BJ (cell line): ENCODE results near the gene GUCY2C. TPM values are rescaled to one million over a fixed set of nuclear protein-coding genes. Genes with fewer than 3 reads are reported as not detected.
"Not testable (repeated sequence)": the region's sequence is repeated elsewhere in the genome, so short reads cannot be mapped to it uniquely, and the experiment has no call there.

Experiments
- CTCF ChIA-PET: fragments of 350-600 bp; formaldehyde crosslinking; extraction: SDS; loops from one replicate; lab custom pipeline; 2021; ENCODE audit warnings: antibody characterized with exemption, inconsistent platforms; lab: Yijun Ruan, JAX
- POLR2A ChIA-PET: fragments of 300-600 bp; sonication (Branson Sonifier 250); formaldehyde crosslinking; extraction: SDS; loops from one replicate; lab custom pipeline; 2021; ENCODE audit warnings: antibody characterized with exemption; lab: Charles Lee
- DNase-seq: peaks from one replicate; pipeline ENCODE4 v3.0.0-alpha.2; 2011; ENCODE audit warnings: low read depth
- H3K27me3 ChIP-seq: 2 replicates; pipeline ENCODE4 v1.6.0; 2011; ENCODE audit warnings: low read length; ENCODE audit not compliant: control insufficient read depth, insufficient read depth
- H3K36me3 ChIP-seq: 2 replicates; pipeline ENCODE4 v1.5.1; 2011; ENCODE audit warnings: low read length; ENCODE audit not compliant: control insufficient read depth, insufficient read depth
- H3K4me3 ChIP-seq: 2 replicates; pipeline ENCODE4 v1.5.1; 2011; ENCODE audit warnings: low read depth, mild to moderate bottlenecking, control low read depth, low read length
- polyA minus RNA-seq: library from RNA; depleted of rRNA, polyadenylated mRNA; stranded (reverse); fragments of >200 nt; gene quantifications from 2 replicates; pipeline ENCODE4 v1.2.3, GENCODE V29; 2011; rRNA and poly(A)+ RNA removed
- polyA plus RNA-seq: library from polyadenylated mRNA; depleted of rRNA; stranded (reverse); fragments of >200 nt; gene quantifications from 2 replicates; pipeline ENCODE4 v1.2.3, GENCODE V29; 2011; rRNA removed
- TF ChIP-seq, protein P1 (sequence below): IDR thresholded peaks from 2 replicates; pipeline ENCODE4 v1.5.1; 2011; ENCODE audit warnings: low read depth, mild to moderate bottlenecking, control low read depth, inconsistent platforms, low read length, moderate library complexity; ENCODE audit not compliant: insufficient read depth

Gene GUCY2C
- polyA plus RNA-seq = not detected in 2 replicates
- not detected in 2 replicates for polyA minus RNA-seq

DNA sequence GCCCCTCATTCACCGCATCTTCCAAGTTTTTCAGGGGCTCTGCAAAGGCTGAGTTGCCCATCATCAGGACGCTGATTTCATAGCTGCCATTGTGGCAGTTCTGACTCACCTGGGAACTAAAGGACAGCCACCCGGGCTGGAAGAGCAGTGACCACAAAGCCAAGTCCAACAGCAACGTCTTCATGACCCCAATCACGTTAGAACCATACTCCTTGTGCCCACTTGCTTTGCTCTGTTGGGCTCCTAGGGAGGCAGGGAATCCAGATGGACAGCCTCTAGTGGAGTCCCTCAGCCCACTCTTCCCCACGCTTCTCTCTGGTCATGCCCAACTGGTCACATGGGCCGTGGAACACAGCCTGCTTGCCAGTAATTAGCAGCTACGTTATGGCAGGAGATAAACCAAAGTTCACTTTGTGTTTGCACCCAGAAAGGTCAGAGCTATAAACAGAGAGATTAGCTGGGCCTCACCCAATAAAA, at the start of gene GUCY2C:
Gene GUCY2C (minus strand): TSS at position 335 of the 477 bp plus-strand sequence. CDS start 151 bp downstream, at position 184.
- Histone ChIP-seq H3K4me3 (no peak within 1 kb of the TSS), H3K27me3 (no peaks in the 10 kb centered on the region), H3K36me3 (no peaks in the 10 kb centered on the region)
- TF ChIP-seq, protein P1, sequence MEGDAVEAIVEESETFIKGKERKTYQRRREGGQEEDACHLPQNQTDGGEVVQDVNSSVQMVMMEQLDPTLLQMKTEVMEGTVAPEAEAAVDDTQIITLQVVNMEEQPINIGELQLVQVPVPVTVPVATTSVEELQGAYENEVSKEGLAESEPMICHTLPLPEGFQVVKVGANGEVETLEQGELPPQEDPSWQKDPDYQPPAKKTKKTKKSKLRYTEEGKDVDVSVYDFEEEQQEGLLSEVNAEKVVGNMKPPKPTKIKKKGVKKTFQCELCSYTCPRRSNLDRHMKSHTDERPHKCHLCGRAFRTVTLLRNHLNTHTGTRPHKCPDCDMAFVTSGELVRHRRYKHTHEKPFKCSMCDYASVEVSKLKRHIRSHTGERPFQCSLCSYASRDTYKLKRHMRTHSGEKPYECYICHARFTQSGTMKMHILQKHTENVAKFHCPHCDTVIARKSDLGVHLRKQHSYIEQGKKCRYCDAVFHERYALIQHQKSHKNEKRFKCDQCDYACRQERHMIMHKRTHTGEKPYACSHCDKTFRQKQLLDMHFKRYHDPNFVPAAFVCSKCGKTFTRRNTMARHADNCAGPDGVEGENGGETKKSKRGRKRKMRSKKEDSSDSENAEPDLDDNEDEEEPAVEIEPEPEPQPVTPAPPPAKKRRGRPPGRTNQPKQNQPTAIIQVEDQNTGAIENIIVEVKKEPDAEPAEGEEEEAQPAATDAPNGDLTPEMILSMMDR = no peak
- CTCF ChIA-PET = no interaction called here
- POLR2A ChIA-PET = no interaction called here
- no peak for DNase-seq

DNA sequence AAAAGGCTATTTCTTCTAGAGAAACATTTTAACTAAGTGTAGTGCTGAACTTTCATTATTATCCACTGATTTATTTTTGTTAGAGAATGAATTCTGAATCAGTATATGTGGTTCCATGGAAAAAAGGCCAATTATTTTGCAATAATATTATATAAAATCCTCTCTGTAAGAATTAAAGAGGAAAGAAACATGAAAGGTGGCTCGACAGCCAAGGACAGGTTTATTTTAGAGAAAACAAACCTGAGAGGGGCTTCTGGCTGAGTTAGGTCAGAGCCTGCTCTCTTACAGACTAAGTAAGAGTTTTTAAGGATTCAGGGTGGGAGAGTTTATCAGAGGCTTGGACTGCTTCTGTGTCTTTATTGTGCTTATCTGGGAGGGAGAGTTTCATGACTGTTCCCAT, 46.7 kb upstream of the GUCY2C start:
- no peaks in the 10 kb centered on the region for H3K36me3 ChIP-seq
- TF ChIP-seq, protein P1 = no peak
- ChIA-PET CTCF (no interaction called here), POLR2A (no interaction called here)
- H3K27me3 ChIP-seq = no peaks in the 10 kb centered on the region; the same call in 1 of the 2 replicates
- no peak overlapping the region for H3K4me3 ChIP-seq
- DNase-seq = no peak

DNA sequence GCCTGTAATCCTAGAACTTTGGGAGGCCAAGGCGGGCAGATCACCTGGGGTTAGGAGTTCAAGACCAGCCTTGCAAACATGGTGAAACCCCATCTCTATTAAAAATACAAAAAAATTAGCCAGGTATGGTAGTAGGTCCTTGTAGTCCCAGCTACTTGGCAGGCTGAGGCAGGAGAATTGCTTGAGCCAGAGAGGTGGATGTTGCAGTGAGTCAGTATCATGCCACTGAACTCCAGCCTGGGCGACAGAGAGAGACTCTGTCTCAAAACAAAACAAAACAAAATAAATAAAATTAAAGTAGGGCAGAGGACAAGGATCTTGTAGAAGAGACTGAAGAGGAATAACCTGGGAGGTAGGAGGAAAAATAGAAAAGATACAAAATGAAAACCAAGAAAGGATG, 45.5 kb upstream of the GUCY2C start:
- CTCF ChIA-PET = no interaction called here
- no peak for DNase-seq
- no peaks in the 10 kb centered on the region; the same call in 1 of the 2 replicates for H3K27me3 ChIP-seq
- no peaks in the 10 kb centered on the region for H3K36me3 ChIP-seq
- POLR2A ChIA-PET = no interaction called here
- TF ChIP-seq, protein P1 = no peak
- H3K4me3 ChIP-seq = no peak overlapping the region

DNA sequence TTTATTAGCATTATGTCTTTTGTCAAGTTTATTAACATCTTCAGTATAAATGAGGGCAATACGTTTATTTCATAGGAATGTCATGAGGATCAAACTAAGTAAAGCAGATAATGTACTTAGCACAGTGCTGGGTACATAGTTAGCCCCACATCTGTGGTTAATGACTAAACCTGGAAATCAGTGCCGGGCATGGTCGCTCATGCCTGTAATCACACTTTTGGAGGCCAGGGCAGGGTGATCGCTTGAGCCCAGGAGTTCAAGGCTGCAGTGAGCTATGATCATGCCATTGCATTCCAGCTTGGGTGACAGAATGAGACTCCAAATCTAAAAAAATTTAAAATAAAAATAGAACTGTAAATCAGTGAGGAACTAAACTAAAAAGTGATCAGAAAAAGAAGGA, 44.8 kb upstream of the GUCY2C start:
- ChIA-PET POLR2A (interaction anchor here (0.6 kb wide), 1 partner anchor 10 kb away, joined by 13 read pairs; no protein-coding TSS in a partner anchor), CTCF (no interaction called here)
- TF ChIP-seq, protein P1 = no peak
- H3K27me3 ChIP-seq = no peaks in the 10 kb centered on the region; the same call in 1 of the 2 replicates
- H3K36me3 ChIP-seq = no peaks in the 10 kb centered on the region
- DNase-seq = no peak
- no peak overlapping the region for H3K4me3 ChIP-seq

DNA sequence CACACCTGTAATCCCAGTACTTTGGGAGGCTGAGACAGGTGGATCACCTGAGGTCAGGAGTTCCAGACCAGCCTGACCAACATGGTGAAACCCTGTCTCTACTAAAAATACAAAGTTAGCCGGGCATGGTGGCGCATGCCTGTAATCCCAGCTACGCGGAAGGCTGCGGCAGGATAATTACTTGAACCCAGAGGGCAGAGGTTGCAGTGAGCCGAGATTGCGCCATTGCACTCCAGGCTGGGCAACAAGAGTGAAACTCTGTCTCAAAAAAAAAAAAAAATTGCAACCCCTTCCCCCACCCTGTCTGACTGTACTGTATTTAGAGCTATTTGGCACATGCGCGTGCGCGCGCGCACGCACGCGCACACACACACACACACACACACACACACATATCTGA, 40.0 kb upstream of the GUCY2C start:
- H3K36me3 ChIP-seq, POLR2A ChIA-PET, H3K4me3 ChIP-seq, DNase-seq, H3K27me3 ChIP-seq: not testable (repeated sequence)
- CTCF ChIA-PET = interaction anchor here (0.8 to 3.0 kb wide), 3 partner anchors 12 to 485 kb away, joined by 4 to 7 read pairs (median 5); partner anchors contain the start of gene RERG

DNA sequence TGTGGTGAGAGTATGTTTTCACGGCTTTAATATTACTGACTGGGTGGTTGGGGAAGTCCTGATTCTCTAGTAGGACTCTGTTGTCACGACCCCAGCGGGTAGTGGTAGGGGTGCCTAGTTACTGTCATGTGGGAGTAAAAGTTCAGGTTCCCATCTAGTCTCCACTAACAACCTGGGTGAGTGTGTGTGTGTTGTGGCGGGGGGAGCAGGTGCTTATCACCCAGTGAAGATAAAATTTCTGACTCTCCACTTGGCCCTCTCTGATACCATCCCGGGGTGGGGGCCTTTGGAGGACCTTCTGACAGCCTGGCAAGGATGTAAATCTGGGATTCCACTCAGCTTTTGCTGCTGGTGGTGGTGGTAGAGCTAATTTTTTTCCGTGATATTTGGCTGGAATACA, 35.4 kb upstream of the GUCY2C start:
- TF ChIP-seq, protein P1 = no peak
- CTCF ChIA-PET = interaction anchor here (0.6 to 0.8 kb wide), 2 partner anchors 481 to 489 kb away, joined by 3 read pairs; partner anchors contain the start of gene RERG
- POLR2A ChIA-PET = no interaction called here
- no peak overlapping the region for H3K4me3 ChIP-seq
- DNase-seq = no peak
- H3K36me3 ChIP-seq = no peaks in the 10 kb centered on the region
- H3K27me3 ChIP-seq = no peaks in the 10 kb centered on the region
